SW480 (cell line): ENCODE results near the gene KCNJ6.
A peak's percentile ranks its signal among the peaks of the same experiment; 100 is the strongest.

ENCODE experiments used
- DNase-seq: peaks from one replicate; pipeline ENCODE4 v3.0.0-alpha.2; 2016; ENCODE audit warnings: low spot score

The KCNJ6 gene

GRCh38 chr21:37865156-37865555 lies 51.1 kb downstream of the KCNJ6 start:
- DNase-seq: no peak

- DNase-seq: no peak
Measured at GRCh38 chr21:37863842-37864241, 52.4 kb downstream of the KCNJ6 start.

GRCh38 chr21:37862536-37862935 lies 53.7 kb downstream of the KCNJ6 start:
- peak; percentile 66 for DNase-seq

- no peak for DNase-seq
Measured at GRCh38 chr21:37861561-37861960, 54.7 kb downstream of the KCNJ6 start.

- no peak for DNase-seq
Measured at GRCh38 chr21:37860416-37860815, 55.8 kb downstream of the KCNJ6 start.

GRCh38 chr21:37855647-37856625 lies 60.3 kb downstream of the KCNJ6 start:
- DNase-seq: no peak

- no peak for DNase-seq
Measured at GRCh38 chr21:37855271-37855646, 61.0 kb downstream of the KCNJ6 start.

- peak; percentile 13 for DNase-seq
Measured at GRCh38 chr21:37849506-37850102, 66.7 kb downstream of the KCNJ6 start.

GRCh38 chr21:37848721-37849490 lies 67.4 kb downstream of the KCNJ6 start:
- DNase-seq: no peak

- DNase-seq: no peak
Measured at GRCh38 chr21:37845535-37845934, 70.7 kb downstream of the KCNJ6 start.

GRCh38 chr21:37843191-37843590 lies 73.1 kb downstream of the KCNJ6 start:
- DNase-seq: no peak

- no peak for DNase-seq
Measured at GRCh38 chr21:37842163-37842919, 73.9 kb downstream of the KCNJ6 start.

GRCh38 chr21:37837381-37837780 lies 78.9 kb downstream of the KCNJ6 start:
- peak; percentile 67 for DNase-seq

GRCh38 chr21:37835481-37835880 lies 80.8 kb downstream of the KCNJ6 start:
- DNase-seq: no peak

GRCh38 chr21:37833301-37833700 lies 83.0 kb downstream of the KCNJ6 start:
- DNase-seq: no peak

- DNase-seq: peak; percentile 92
Measured at GRCh38 chr21:37829447-37829846, 86.8 kb downstream of the KCNJ6 start.

GRCh38 chr21:37828991-37829390 lies 87.3 kb downstream of the KCNJ6 start:
- peak; percentile 84 for DNase-seq

- peak; percentile 19 for DNase-seq
Measured at GRCh38 chr21:37828556-37828955, 87.7 kb downstream of the KCNJ6 start.

GRCh38 chr21:37827913-37828312 lies 88.3 kb downstream of the KCNJ6 start:
- DNase-seq: peak; percentile 38

GRCh38 chr21:37821786-37822450 lies 94.3 kb downstream of the KCNJ6 start:
- DNase-seq: no peak

- DNase-seq: no peak
Measured at GRCh38 chr21:37821092-37821491, 95.2 kb downstream of the KCNJ6 start.
